GM19351 (cell line): ENCODE measurements around the gene STIM2.
"Not testable (repeated sequence)": the region's sequence is repeated elsewhere in the genome, so short reads cannot be mapped to it uniquely, and the experiment has no call there.

ENCODE experiments used
- ATAC-seq: cut with Tn5 transposase; IDR thresholded peaks from one replicate; pipeline ENCODE4 v1.9.1; 2021; ENCODE audit warnings: mild to moderate bottlenecking, moderate library complexity; ENCODE audit not compliant: unreplicated experiment

Gene STIM2

GRCh38 chr4:26860157-26860921, at the start of gene STIM2:
STIM2 (plus strand) TSS chr4:26860841.
- ATAC-seq = peak; percentile 51

- ATAC-seq = not testable (repeated sequence)
Observed at GRCh38 chr4:26811571-26811970, 49.1 kb upstream of the STIM2 start.

- no peak for ATAC-seq
Observed at GRCh38 chr4:26812049-26812714, 48.5 kb upstream of the STIM2 start.

- no peak for ATAC-seq
Observed at GRCh38 chr4:26813698-26814097, 46.9 kb upstream of the STIM2 start.

GRCh38 chr4:26815199-26815598, 45.4 kb upstream of the STIM2 start:
- no peak for ATAC-seq

GRCh38 chr4:26815706-26816105, 44.9 kb upstream of the STIM2 start:
- no peak for ATAC-seq

GRCh38 chr4:26819026-26819425, 41.6 kb upstream of the STIM2 start:
- no peak for ATAC-seq

- peak; percentile 36 for ATAC-seq
Observed at GRCh38 chr4:26819478-26820095, 41.1 kb upstream of the STIM2 start.

GRCh38 chr4:26820346-26820745, 40.3 kb upstream of the STIM2 start:
- ATAC-seq = no peak

- no peak for ATAC-seq
Observed at GRCh38 chr4:26821031-26821430, 39.6 kb upstream of the STIM2 start.

- no peak for ATAC-seq
Observed at GRCh38 chr4:26821677-26822503, 38.8 kb upstream of the STIM2 start.

- ATAC-seq = peak; percentile 58
Observed at GRCh38 chr4:26822546-26822945, 38.1 kb upstream of the STIM2 start.

- not testable (repeated sequence) for ATAC-seq
Observed at GRCh38 chr4:26822974-26823373, 37.7 kb upstream of the STIM2 start.

- ATAC-seq = no peak
Observed at GRCh38 chr4:26823583-26823982, 37.1 kb upstream of the STIM2 start.

GRCh38 chr4:26824667-26825066, 36.0 kb upstream of the STIM2 start:
- ATAC-seq = no peak

- ATAC-seq = peak; percentile 74
Observed at GRCh38 chr4:26826721-26827120, 33.9 kb upstream of the STIM2 start.

GRCh38 chr4:26827336-26827735, 33.3 kb upstream of the STIM2 start:
- not testable (repeated sequence) for ATAC-seq

GRCh38 chr4:26827798-26828197, 32.8 kb upstream of the STIM2 start:
- no peak for ATAC-seq

GRCh38 chr4:26829018-26829417, 31.6 kb upstream of the STIM2 start:
- no peak for ATAC-seq

- ATAC-seq = no peak
Observed at GRCh38 chr4:26830033-26830432, 30.6 kb upstream of the STIM2 start.

GRCh38 chr4:26830701-26831100, 29.9 kb upstream of the STIM2 start:
- no peak for ATAC-seq
